Central memory CD4-positive, alpha-beta T cell (primary cell): ENCODE measurements around the gene ZFYVE26.
"Not testable (repeated sequence)": the region's sequence is repeated elsewhere in the genome, so short reads cannot be mapped to it uniquely, and the experiment has no call there.

ENCODE experiments used
- DNase-seq: peaks from one replicate; pipeline ENCODE4 v3.0.0; 2022
- total RNA-seq, 3 experiments: gene quantifications; one replicate each; lab custom pipeline; 2026; lab: John Stamatoyannopoulos, UW

The ZFYVE26 gene
- total RNA-seq = 36.2 to 82.2 (median 81.4) reads per million in 3 experiments

- peak; percentile 90 for DNase-seq
Measured at GRCh38 chr14:67816326-67817002, at the start of gene ZFYVE26. TSS of gene ZFYVE26 (minus strand) at chr14:67816590. CDS start at chr14:67815963, 627 bp downstream.

- DNase-seq = no peak
Measured at GRCh38 chr14:67863223-67863622, 46.8 kb upstream of the ZFYVE26 start.

GRCh38 chr14:67859169-67859749 is 42.9 kb upstream of the ZFYVE26 start:
- DNase-seq = no peak

GRCh38 chr14:67857778-67858350 is 41.5 kb upstream of the ZFYVE26 start:
- no peak for DNase-seq

GRCh38 chr14:67856827-67857226 is 40.4 kb upstream of the ZFYVE26 start:
- DNase-seq = no peak

- no peak for DNase-seq
Measured at GRCh38 chr14:67853715-67854114, 37.3 kb upstream of the ZFYVE26 start.

GRCh38 chr14:67852926-67853604 is 36.7 kb upstream of the ZFYVE26 start:
- no peak for DNase-seq

- DNase-seq = no peak
Measured at GRCh38 chr14:67851785-67852410, 35.5 kb upstream of the ZFYVE26 start.

- DNase-seq = no peak
Measured at GRCh38 chr14:67850066-67850830, 33.9 kb upstream of the ZFYVE26 start.

- no peak for DNase-seq
Measured at GRCh38 chr14:67846029-67846610, 29.7 kb upstream of the ZFYVE26 start.

- DNase-seq = peak; percentile 58
Measured at GRCh38 chr14:67837011-67837624, 20.7 kb upstream of the ZFYVE26 start.

GRCh38 chr14:67835596-67835995 is 19.2 kb upstream of the ZFYVE26 start:
- DNase-seq = no peak

- DNase-seq = no peak
Measured at GRCh38 chr14:67833403-67833802, 17.0 kb upstream of the ZFYVE26 start.

- DNase-seq = no peak
Measured at GRCh38 chr14:67831113-67831512, 14.7 kb upstream of the ZFYVE26 start.

- no peak for DNase-seq
Measured at GRCh38 chr14:67821121-67821520, 4.7 kb upstream of the ZFYVE26 start.

- DNase-seq = no peak
Measured at GRCh38 chr14:67820428-67820971, 4.1 kb upstream of the ZFYVE26 start.

- peak; percentile 83 for DNase-seq
Measured at GRCh38 chr14:67819563-67820421, 3.4 kb upstream of the ZFYVE26 start, which contains the start of gene RAD51B. TSS of gene RAD51B (plus strand) at chr14:67819779.

- not testable (repeated sequence) for DNase-seq
Measured at GRCh38 chr14:67818476-67818875, 2.1 kb upstream of the ZFYVE26 start.

GRCh38 chr14:67817750-67818438 is 1.5 kb upstream of the ZFYVE26 start:
- DNase-seq = no peak
